Inflammatory macrophage treated with lipopolysaccharide for 1 hour (primary cell): ENCODE data around the gene SLC24A4.
A peak's percentile ranks its signal among the peaks of the same experiment; 100 is the strongest.

Experiments used
- DNase-seq, 2 donors: peaks; one replicate each; pipeline ENCODE4 v3.0.0-alpha.2; 2020 to 2022

SLC24A4 gene

DNA sequence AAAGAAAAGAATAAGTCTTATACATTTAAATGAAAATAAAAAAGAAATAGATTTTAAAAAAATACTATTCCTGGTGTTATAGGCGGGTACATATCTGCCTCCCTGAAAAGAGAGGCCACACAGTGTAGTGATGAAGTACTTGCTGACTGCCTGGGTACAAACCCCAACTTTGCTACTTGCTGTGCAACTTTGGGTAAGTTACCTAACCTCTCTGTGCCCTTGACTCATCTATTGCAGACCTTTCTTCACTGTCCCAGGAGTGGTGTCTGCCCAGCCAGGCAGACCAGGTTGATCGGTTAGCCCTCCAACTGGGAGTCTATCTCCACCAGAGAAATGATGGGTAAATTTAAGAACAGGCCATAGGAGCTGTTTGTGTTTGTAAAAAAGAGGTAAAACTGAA, 82.0 kb downstream of the SLC24A4 start:
- DNase-seq = no peak

DNA sequence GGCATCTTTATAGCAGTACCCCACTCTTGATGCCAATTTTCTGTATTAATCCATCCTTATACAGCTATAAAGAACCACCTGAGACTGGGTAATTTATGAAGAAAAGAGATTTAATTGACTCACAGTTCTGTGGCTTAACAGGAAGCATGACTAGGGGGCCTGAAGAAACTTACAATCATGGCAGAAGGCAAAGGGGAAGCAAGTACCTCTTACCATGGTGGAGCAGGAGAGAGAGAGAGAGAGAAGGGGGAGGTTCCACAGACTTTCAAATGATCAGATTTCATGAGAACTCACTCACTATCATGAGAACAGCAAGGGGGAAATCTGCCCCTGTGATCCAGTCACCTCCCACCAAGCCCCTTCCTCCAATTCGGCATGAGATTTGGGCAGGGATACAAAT, 84.4 kb downstream of the SLC24A4 start:
- peak; percentile 73 to 75 for DNase-seq

DNA sequence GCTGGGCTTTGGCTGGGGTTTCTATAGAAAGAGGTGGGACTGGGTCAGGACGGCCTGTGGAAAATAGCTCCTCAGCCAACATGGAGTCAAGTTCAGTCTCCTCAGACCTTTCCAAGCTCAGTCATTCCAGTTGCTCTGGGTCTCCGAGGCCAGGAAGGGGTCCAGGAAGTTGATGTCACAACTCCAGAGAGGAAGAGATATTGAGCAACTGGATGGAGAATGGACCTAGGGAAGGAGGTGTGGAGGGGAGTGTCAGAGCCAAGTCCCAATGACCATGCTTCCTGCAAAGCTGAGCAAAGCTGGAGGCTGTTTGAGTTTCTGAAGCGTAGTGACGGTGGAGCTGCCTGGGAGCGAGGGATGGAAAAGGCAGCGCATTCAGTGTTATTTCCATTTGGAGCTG, 86.1 kb downstream of the SLC24A4 start:
- DNase-seq = no peak

- peak; percentile 27 to 47 for DNase-seq
These were observed 88.2 kb downstream of the SLC24A4 start for GRCh38 chr14:92411135-92411534.

- DNase-seq = no peak
These were observed 89.0 kb downstream of the SLC24A4 start for GRCh38 chr14:92411941-92412340.

GRCh38 chr14:92412912-92413311, 89.9 kb downstream of the SLC24A4 start:
- DNase-seq = no peak

GRCh38 chr14:92413379-92413778, 90.4 kb downstream of the SLC24A4 start:
- no peak for DNase-seq

DNA sequence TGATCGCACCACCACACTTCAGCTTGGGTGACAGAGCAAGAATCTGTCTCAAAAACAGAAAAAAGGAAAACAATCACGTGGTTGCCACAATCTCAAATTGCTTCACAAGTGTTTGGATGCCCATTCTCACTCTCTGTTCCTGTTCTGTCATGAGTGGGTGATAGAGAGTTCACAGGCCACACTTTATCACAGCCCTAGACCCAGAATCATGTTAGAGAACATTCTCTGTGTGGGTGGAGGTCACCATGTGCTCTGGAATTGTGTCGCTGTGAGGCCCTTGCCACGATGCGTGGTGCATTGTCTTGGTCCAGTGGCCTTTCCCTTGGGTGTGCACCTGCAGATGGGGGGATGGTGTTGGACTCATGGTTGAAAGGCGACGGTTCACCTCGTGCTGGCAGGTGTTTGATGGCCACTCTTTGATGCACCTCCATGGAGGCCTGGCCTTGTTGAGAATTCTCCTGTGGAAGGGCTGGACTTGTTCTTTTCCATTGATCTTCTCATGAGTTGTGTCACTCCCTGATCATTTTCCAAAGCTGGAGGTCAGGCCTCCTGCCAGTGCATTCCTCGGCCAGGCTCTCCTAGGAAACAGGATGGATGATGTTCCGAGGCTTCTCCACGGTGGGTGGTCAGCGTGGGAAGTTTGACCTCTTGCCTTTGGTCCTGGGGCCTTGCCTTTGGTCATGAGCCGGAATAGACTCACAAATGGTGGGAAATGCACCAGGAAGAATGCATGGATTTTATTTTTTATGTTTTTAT, 91.9 kb downstream of the SLC24A4 start:
- DNase-seq = peak; percentile 76 to 86

DNA sequence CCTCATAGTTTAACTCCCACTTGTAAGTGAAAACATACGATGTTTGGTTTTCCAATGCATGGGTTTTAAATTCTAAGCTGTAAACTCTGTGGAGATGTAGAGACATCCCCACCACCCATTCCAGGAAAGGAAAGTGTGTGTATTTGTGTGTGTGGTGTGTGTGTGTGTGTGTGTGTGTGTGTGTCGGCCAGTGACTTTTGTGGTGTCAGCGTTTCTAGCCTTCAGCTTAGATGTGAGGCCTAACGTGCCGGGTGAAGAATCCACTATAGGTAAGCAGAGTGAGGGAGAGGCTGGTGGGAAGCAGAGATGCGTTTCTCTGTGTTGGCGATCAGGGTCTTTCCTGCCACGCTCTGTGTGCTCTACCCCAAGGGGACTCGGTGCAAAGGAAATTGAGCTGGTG, 93.0 kb downstream of the SLC24A4 start:
- DNase-seq = no peak

DNA sequence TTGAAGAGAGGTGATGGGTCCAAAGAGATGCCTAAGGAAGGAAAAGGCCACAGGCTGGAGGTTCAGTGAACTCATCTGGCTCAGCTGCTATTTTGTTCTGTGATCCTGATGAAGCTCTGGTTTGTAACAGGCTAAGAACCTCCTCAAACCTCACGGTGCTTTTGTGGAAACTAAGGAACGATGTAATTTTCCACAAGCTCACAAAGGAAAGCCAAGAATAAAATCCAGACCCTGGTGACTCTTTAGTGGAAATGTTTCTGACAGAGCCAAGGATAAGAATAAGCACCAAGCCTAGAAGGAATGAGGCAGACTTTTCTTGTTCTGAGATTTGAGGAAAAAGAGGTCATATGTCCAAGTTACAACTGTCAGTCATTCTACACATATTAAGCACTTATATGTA, 93.6 kb downstream of the SLC24A4 start:
- no peak for DNase-seq

GRCh38 chr14:92417759-92418158, 94.8 kb downstream of the SLC24A4 start:
- peak; percentile 92 to 94 for DNase-seq

DNA sequence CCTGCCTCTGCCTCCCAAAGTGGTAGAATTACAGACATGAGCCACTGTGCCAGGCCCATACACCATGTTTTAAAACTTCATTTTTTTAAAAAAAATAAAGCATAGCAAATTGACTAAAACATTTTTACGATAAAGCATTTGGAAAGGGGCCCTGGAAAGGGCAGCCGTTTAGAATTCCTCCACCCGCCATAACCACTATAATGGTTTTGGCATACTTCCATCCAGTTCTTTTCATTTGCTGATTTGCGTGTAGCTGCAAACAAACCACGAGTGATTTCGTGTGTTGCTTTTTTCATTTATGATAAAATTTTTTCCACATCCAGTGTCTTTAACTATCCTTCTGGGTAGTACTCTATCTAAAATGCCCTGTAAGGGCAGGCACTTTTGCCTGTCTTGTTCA, 98.8 kb downstream of the SLC24A4 start:
- no peak for DNase-seq

- peak in 1 of 2 donors; percentile 18 for DNase-seq
These were observed 102.1 kb downstream of the SLC24A4 start for GRCh38 chr14:92425101-92425500.

GRCh38 chr14:92426237-92426636, 103.3 kb downstream of the SLC24A4 start:
- no peak for DNase-seq

GRCh38 chr14:92427096-92427495, 104.1 kb downstream of the SLC24A4 start:
- no peak for DNase-seq

DNA sequence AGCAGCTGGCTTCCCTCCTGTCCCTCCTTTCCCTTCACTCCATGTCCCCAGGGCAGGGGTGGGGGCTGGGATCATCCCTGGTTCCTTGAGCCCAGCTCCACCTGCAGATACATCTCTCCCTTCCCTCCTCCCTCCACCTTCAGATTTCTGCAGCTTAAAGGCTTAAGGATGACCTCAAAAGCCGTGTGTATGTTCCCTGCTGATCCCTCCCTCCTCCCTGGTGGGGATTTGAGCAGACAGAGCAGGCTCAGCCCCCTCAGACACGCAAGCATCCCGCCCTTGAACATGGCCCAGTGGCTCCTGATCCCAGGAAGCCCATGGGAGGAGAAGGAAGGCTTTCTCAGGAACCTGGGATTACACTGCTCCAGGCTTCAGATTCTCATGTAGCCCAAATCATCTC, 107.7 kb downstream of the SLC24A4 start:
- no peak for DNase-seq

GRCh38 chr14:92431199-92431725, 108.3 kb downstream of the SLC24A4 start:
- DNase-seq = no peak

DNA sequence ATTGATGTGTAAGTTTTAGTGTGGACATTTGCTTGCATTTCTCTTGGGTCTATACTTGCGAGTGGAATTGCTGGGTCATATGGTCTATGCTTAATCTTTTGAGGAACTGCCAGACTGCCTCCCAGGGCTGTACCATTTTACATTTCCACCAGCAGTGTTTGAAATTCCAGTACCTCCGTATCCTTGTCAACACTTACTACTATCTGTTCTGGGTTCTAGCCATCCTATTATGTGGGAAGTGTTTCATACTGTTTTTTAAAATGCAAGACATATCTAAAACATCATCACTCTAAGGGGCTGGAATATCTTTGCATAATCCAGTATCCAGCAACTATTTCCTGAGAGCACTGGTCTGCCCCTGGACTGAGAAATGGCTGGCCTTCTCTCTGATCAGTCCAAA, 110.4 kb downstream of the SLC24A4 start:
- DNase-seq = no peak

GRCh38 chr14:92435154-92435553, 112.2 kb downstream of the SLC24A4 start:
- no peak for DNase-seq

DNA sequence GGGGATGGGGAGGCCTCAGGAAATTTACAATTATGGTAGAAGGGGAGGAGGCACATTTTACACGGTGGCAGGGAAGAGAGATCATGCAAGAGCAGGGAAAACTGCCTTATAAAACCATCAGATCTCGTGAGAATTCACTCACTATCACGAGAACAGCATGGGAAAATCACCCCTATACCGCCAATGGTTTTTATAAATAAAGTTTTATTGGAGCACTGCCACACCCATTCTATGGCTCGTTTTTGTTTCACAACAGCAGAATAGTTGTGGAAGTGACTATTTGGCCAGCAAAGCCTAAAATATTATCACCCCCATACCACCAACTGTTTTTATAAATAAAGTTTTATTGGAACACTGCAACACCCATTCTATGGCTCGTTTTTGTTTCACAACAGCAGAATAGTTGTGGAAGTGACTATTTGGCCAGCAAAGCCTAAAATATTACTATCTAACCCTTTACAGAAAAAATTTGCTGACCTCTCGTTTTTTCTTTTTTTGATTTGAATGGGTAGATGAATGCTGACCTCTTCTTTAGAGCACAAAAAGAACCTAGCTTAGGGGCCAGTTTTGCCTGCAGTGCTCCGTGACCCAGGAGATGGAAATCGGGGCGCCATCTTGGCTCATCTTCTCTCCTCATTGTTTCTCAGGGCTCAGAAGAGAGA, 113.3 kb downstream of the SLC24A4 start:
- no peak for DNase-seq

DNA sequence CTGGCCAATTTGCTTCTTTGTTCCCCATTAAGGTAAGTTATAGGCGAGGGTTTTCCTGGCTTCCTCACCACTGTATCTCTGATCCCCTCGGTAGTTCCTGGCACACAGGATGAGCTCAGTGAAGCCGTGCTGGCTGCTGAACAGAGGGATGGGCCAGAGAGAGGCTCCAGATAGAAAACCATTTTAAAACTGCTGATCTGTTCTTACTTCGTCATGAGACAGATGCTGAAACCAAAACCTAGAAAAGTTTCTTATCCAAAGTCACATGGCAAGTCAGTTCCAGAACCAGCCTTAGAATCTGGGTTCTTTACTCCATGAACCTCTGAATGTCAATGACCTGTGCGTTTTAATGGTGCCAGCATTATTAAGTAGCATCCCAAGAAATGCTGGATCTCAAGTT, 114.3 kb downstream of the SLC24A4 start:
- no peak for DNase-seq

DNA sequence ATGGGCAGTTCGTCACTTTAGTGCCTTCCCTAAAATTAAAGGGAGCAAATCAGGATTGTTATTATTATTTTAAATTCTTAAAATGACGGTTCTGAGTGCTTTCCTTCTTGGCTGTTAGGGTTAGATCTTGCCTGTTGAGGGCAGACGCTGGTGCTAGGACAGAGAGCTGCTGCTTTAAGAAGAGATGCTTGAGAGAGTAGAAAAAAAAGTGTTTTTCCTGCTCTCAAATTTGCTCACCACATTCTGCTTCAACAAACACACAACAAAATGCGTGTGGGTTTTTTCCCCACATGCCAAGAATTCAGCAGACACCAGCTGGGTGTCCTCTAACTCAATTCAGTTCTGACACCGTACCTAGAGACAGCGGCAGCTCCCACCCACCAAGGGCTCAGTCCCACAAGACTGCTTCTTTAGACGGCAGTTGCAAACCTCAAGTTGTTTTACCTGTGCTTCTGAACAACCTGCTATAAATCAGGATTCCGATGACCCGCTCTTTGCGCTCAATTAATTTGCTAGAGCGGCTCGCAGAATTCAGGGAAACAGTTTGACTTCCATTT, 114.8 kb downstream of the SLC24A4 start:
- DNase-seq = no peak

- DNase-seq = no peak
These were observed 116.8 kb downstream of the SLC24A4 start for GRCh38 chr14:92439537-92440344.
